HG03066 (cell line): ENCODE results near the gene STAT5A.
"Not testable (repeated sequence)": the region's sequence is repeated elsewhere in the genome, so short reads cannot be mapped to it uniquely, and the experiment has no call there.

ENCODE experiments used
- ATAC-seq: cut with Tn5 transposase; IDR thresholded peaks from one replicate; pipeline ENCODE4 v1.9.1; 2021; ENCODE audit warnings: low read depth; ENCODE audit not compliant: unreplicated experiment

The STAT5A gene

GRCh38 chr17:42305031-42305330 lies 16.7 kb downstream of the STAT5A start:
- ATAC-seq, result not testable (repeated sequence)

GRCh38 chr17:42305543-42306384 lies 17.5 kb downstream of the STAT5A start:
- no peak for ATAC-seq

- no peak for ATAC-seq
These were observed 18.0 kb downstream of the STAT5A start for GRCh38 chr17:42306385-42306667.

- no peak for ATAC-seq
These were observed 19.1 kb downstream of the STAT5A start for GRCh38 chr17:42307362-42307927.

- no peak for ATAC-seq
These were observed 20.1 kb downstream of the STAT5A start for GRCh38 chr17:42308446-42308845.

- no peak for ATAC-seq
These were observed 20.8 kb downstream of the STAT5A start for GRCh38 chr17:42309142-42309541.

- no peak for ATAC-seq
These were observed 21.9 kb downstream of the STAT5A start for GRCh38 chr17:42309986-42310786.

GRCh38 chr17:42310787-42311215 lies 22.5 kb downstream of the STAT5A start:
- ATAC-seq, result no peak

- no peak for ATAC-seq
These were observed 23.1 kb downstream of the STAT5A start for GRCh38 chr17:42311240-42312034.

- no peak for ATAC-seq
These were observed 23.7 kb downstream of the STAT5A start for GRCh38 chr17:42312035-42312284.

- ATAC-seq, result no peak
These were observed 24.2 kb downstream of the STAT5A start for GRCh38 chr17:42312285-42313130.

GRCh38 chr17:42313389-42313772 lies 25.1 kb downstream of the STAT5A start:
- ATAC-seq, result no peak

GRCh38 chr17:42313773-42314566 lies 25.7 kb downstream of the STAT5A start:
- no peak for ATAC-seq

- no peak for ATAC-seq
These were observed 27.3 kb downstream of the STAT5A start for GRCh38 chr17:42315402-42316156.

- no peak for ATAC-seq
These were observed 28.5 kb downstream of the STAT5A start for GRCh38 chr17:42316755-42317154.

GRCh38 chr17:42317266-42317845 lies 29.1 kb downstream of the STAT5A start:
- no peak for ATAC-seq

GRCh38 chr17:42317967-42318366 lies 29.7 kb downstream of the STAT5A start:
- ATAC-seq, result not testable (repeated sequence)

GRCh38 chr17:42321555-42321954 lies 33.3 kb downstream of the STAT5A start:
- ATAC-seq, result no peak
